ENCODE data around the gene MUS81.

The MUS81 gene

GRCh38 chr11:65861533-65862183 is 1.4 kb downstream of the MUS81 start:
- no peak for DNase-seq

DNA sequence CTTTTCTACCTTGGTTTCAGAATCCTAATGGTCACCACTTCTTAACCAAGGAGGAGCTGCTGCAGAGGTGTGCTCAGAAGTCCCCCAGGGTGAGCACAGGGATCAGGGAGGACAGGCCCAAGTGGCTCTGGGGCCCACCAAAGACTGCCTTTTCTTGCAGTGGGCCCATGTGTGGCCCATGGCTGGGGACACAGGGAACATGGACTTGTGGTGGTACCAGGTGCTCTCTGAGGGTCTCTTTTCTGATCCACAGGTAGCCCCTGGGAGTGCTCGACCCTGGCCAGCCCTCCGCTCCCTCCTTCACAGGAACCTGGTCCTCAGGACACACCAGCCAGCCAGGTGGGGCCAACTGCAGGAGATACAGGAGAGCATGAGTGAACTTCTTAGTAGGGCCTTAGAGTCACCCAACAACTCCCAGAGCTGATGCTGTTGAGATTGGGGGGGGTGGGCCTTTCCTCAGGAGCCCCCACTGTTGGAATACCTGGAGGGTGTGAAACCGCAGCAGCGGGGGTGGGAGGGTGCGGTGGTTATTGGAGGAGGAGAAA is 2.0 kb downstream of the MUS81 start:
- DNase-seq: no peak

- DNase-seq: no peak
These were observed 3.0 kb downstream of the MUS81 start for GRCh38 chr11:65862941-65863888.

- DNase-seq: no peak
These were observed 3.9 kb downstream of the MUS81 start for GRCh38 chr11:65863889-65864705.

DNA sequence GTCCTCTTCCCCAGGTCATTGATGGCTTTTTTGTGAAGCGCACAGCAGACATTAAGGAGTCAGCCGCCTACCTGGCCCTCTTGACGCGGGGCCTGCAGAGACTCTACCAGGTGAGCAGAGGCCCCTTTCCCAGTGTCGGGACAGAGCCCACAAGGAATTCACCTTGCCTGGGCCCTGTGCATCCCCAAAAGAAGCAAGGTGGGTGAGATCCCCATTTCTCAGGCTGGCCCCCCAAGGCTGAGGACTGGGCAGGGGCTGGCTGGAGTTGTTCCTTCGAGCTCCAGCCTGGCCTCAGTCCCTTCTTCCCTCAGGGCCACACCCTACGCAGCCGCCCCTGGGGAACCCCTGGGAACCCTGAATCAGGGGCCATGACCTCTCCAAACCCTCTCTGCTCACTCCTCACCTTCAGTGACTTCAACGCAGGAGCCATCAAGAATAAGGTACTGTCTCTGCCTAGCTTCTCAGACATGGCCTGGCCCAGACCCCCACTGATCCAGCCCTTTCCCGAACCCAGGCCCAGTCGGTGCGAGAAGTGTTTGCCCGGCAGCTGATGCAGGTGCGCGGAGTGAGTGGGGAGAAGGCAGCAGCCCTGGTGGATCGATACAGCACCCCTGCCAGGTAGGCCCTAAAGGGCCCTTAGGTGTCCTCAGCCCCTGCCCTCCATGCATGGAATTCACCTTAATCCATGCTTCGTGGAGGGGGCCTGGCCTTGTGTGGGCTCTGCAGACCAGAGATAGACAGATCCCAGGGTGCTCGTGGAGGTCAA is 4.7 kb downstream of the MUS81 start:
- no peak for DNase-seq

GRCh38 chr11:65865550-65866172 is 5.4 kb downstream of the MUS81 start:
- DNase-seq: no peak

GRCh38 chr11:65866509-65867283 is 6.5 kb downstream of the MUS81 start:
- no peak for DNase-seq

- DNase-seq: no peak
These were observed 7.2 kb downstream of the MUS81 start for GRCh38 chr11:65867284-65868071.

DNA sequence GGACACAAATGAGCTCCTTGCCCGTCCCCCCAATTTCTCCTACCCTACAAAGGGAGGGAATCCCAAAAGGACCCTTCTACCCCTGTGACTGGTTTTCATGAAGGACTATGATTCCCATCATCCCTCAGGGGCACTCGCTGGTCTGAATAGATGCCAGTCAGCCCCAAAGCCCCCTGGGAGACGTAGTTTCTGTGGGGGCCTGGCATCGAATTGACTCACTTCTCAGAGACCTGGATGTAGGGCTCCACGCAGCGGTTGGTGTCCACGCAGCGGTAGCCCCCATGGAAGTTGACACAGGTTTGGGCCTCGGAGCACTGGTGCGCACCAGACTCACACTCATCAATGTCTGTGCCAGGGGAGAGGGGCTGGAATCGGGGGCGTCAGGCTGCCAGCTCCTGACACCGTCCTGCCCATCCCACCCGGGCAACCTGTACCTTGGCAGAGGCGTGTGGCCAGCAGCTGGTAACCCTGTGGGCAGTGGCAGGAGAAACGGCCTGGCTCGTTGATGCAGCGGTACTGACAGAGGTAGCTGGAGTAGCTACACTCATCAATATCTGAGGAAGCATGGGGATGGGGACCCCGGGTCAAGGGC is 7.9 kb downstream of the MUS81 start:
- DNase-seq: no peak

DNA sequence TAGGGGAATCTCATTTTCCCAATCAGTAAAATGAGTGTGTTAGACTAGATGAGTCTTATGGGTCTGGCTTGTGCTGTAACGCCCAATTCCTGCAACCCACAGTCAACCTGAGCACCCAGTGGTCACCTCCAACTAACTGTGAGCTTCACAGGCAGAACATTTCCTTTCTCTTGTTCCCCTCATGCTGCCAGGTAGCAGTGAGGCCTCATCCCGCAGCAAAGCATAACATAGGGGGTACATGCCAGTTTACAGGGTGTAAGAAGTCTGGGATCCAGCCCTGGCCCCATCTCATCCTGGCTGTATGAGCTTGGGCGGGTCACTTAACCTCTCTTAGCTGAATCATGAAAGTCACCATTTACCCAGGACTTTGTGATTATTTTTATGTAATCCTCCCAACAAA is 8.7 kb downstream of the MUS81 start:
- no peak for DNase-seq

- no peak for DNase-seq
These were observed 9.5 kb downstream of the MUS81 start for GRCh38 chr11:65869643-65870306.

DNA sequence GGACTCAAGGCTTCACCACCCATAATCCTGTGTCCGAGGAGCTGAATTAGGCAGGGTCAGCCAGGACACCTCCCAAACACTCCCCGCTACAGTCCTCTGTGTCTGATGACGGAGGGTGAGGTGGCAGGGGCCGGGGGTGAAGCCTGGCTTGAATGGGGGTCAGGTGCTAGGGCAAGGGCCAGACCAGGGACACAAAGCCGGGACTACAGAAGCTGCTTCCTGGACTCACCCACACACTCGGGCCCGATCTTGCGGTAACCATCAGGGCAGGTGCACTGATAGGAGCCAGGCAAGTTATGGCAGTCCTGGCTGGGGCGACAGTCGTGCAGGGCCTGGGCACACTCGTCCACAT is 10.1 kb downstream of the MUS81 start:
- DNase-seq: no peak

DNA sequence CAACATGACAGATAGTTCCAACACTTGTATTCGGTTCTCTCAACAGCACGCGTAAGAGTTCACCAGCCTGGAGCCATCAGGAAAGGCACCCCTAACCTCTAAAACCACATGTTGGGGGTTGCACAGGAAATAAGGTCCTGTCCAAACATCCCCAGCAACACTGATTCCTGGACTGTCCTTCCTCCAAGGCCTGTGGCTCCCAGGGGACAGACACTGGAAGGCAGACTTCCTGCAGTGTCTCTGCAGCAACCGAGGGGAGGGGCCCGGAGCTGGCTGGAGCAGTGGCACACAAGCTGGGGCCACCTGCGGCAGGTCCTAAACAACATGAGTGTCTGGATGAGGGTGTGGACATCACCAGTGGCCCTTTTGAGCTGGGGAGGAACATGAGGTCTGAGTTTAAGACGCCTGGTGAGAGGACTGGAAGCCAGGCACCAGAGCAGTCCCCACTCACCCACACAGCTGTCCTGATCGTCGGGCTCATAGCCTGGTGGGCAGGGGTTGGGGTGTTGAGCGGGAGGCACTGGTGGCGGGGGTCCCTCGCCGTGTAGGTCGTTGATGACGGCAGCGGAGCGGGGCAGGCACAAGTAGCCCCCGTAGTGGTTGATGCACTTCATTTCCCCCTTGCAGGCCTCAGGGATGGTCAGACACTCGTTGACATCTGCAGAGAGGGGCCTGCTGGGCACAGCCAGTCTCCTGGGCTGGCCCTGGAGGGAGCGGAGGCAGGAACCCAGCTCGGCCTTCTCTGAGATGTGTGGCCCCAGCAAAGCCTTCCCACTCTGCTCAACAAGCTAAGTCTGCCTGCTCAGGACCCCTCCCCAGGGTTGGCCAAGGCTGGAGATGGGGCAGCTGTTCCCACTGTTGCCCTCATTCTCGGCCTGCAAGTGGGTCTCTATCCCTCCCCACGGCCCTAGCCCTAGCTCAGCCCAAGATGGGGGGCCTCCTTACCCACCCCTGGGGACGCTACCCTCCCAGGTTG is 10.8 kb downstream of the MUS81 start:
- DNase-seq: no peak

GRCh38 chr11:65871811-65872548 is 11.7 kb downstream of the MUS81 start:
- DNase-seq: no peak

DNA sequence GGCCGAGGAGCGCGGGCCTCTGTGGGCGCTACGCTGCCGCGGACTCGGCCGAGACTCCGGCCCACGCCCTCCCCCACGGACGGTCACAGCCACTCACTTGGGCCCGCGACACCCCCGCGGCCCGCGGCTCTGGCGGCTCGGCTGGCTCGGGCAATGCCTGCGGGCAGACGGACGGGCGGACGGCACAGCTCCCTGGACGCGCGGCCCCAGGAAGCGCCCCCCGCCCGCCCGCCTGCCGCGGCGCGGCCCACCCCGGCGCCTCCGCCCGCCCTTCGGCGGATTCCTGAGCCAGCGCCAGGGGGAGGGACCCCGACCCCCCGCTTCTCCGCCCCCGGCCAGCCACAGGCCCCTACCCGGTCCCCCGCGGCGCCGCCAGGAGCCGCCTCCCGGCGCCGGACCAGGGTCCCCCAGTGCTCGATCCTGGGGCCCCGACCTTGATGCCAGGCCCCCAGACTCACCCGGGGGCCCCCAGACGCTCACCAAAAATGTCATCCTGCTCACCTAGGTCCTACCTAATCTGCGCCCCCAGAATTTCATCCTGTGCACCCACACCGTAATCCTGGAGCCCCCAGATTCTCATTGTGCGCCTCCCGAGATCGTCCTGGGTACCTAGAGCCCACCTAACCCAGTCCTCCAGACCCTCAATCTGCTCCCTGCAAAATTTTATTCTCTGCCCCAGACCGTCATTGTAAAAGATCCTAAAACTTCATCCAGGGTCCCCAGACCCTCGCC is 12.5 kb downstream of the MUS81 start, which contains the start of gene EFEMP2:
EFEMP2 (minus strand) TSS at position 215 of the 732 bp plus-strand sequence. CDS start 446 bp downstream, outside the sequence.
- DNase-seq: no peak

All from NCI-H2081 treated with DMSO at 0.1 percent for 48 hours (cell line).